Measurements from ENCODE around the gene ZNF275. TPM values are rescaled to one million over a fixed set of nuclear protein-coding genes. Genes with fewer than 3 reads are reported as not detected.

The ZNF275 gene
- total and polyA plus RNA-seq, 2 of the 8 experiments (the other 6 are each of a cell fraction or from before 2014, with no cell fraction given): 8.2 to 9.1 TPM

DNA sequence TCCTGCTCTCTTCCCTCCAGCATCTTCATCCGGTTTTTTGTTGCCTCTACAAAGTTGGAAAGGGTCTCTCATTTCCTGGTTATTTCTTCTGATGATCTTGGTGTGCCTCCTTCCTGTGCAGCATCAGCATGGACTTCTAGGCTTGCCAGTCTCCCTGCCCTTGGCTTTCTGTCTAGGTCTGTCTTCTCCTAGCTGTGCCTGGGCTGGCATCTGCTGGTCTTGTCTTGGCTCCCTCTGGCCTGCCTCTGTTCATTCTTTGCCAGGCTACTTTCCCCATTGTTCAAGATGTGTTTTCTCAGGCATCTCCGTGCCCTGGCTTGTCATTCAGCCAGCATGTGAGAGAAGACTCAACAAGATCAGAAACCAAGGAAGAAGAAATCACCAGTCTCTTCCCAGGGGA is 9.7 kb downstream of the ZNF275 start:
- no peaks in the 10 kb centered on the region for H3K9me3 ChIP-seq (ENCODE audit: insufficient read depth in 2 of 2, low read depth in 1 of 2, low read length in 1 of 2)
- H3K9ac ChIP-seq (replicated peaks in 1 of 4; ENCODE audit: extremely low read depth in 1 of 4, low read depth in 3 of 4, low read length in 3 of 4): no peak overlapping the region
- no peak overlapping the region for H2BK5ac ChIP-seq (ENCODE audit: low read depth, low read length)
- peaks cover 0 to 1% of the 10 kb centered on the region in 2 experiments for H4K20me1 ChIP-seq (replicated peaks in 1 of 2; ENCODE audit: control insufficient read depth in 1 of 2, insufficient read depth in 2 of 2, low read length in 2 of 2)
- no peaks in the 10 kb centered on the region for H3K79me1 ChIP-seq (ENCODE audit: low read depth, low read length)
- no peaks in the 10 kb centered on the region; a peak in 1 of 4 replicates for H3K79me2 ChIP-seq (ENCODE audit: control insufficient read depth in 1 of 2, insufficient read depth in 2 of 2, low read length in 2 of 2)
- no peak overlapping the region for H3K27ac ChIP-seq (ENCODE audit: low read depth, low read length)
- no peak overlapping the region for H3K4me2 ChIP-seq (ENCODE audit: insufficient read depth in 1 of 2, low read depth in 2 of 2, low read length in 2 of 2)
- ChIA-PET POLR2A (ENCODE audit: partially characterized antibody) (no interaction called here), CTCF (ENCODE audit: partially characterized antibody) (interaction anchor here (1.7 to 2.9 kb wide), 2 partner anchors 10 kb away, joined by 5 to 8 read pairs; no protein-coding TSS in a partner anchor)
- no peak overlapping the region for H2AFZ ChIP-seq (ENCODE audit: low read length)
- no peak overlapping the region for H2BK120ac ChIP-seq (replicated peaks; ENCODE audit: low read depth, low read length)
- H4K5ac ChIP-seq (ENCODE audit: insufficient read length, low read depth, low read length): no peak overlapping the region
- WGBS, 2 experiments (ENCODE audit: extremely low coverage in 1 of 2, insufficient coverage in 1 of 2, insufficient read length in 1 of 2, insufficient replicate concordance in 2 of 2, low coverage in 1 of 2, low lambda C conversion rate in 2 of 2, missing lambda C conversion rate in 1 of 2): 86% methylated on average over 1 of the region's 2 CpGs; no CpG with 5 or more reads in 1 of the 2 experiments
- H2BK20ac ChIP-seq (ENCODE audit: low read length): no peak overlapping the region
- H4K8ac ChIP-seq (ENCODE audit: extremely low read depth, insufficient read depth, low read length): no peak overlapping the region
- H3K36me3 ChIP-seq (ENCODE audit: control insufficient read depth in 2 of 4, insufficient read depth in 4 of 4, low read length in 3 of 4): peaks cover 0 to 11% (median 8%) of the 10 kb centered on the region in 4 experiments; a peak in 5 of 8 replicates
- TF ChIP-seq NANOG (IDR thresholded peaks at IDR 0.05; ENCODE audit: insufficient read depth, low read depth, low read length, poor library complexity, severe bottlenecking): no peak
- FAIRE-seq: no peak
- H3K23me2 ChIP-seq (ENCODE audit: low read depth, low read length): no peaks in the 10 kb centered on the region
- no peak overlapping the region for H3K4ac ChIP-seq (replicated peaks; ENCODE audit: insufficient read length, low read depth, low read length)
- no peaks in the 10 kb centered on the region for H3K27me3 ChIP-seq (replicated peaks in 1 of 4; ENCODE audit: control insufficient read depth in 3 of 4, extremely low read depth in 1 of 4, insufficient read depth in 3 of 4, low read length in 3 of 4)
- H3K23ac ChIP-seq (ENCODE audit: insufficient read length): no peak overlapping the region
- no peak overlapping the region for H3K4me3 ChIP-seq (ENCODE audit: extremely low read depth in 1 of 4, insufficient read depth in 2 of 4, low read depth in 3 of 4, low read length in 4 of 4)
- H3K4me1 ChIP-seq (replicated peaks in 1 of 4; ENCODE audit: control insufficient read depth in 3 of 4, insufficient read depth in 4 of 4, low read length in 3 of 4): no peaks in the 10 kb centered on the region; a peak in 1 of 7 replicates
- H2BK15ac ChIP-seq (ENCODE audit: low read length): no peak overlapping the region
- H2AK5ac ChIP-seq (ENCODE audit: low read depth, low read length): no peak overlapping the region
- H3K14ac ChIP-seq (ENCODE audit: insufficient read length): no peak overlapping the region
- H2BK12ac ChIP-seq (ENCODE audit: low read depth, low read length): no peak overlapping the region
- H3K18ac ChIP-seq (ENCODE audit: extremely low read depth, low read length): no peak overlapping the region
- no peak for DNase-seq (ENCODE audit: low read depth in 1 of 2, low spot score in 2 of 2)
- H3K56ac ChIP-seq (replicated peaks; ENCODE audit: insufficient read length, low read depth, low read length): no peak overlapping the region
- H4K91ac ChIP-seq (replicated peaks; ENCODE audit: insufficient read length, low read length): no peak overlapping the region

Data from H1 (cell line).